Measurements from ENCODE around the gene NPBWR2.

Gene NPBWR2

DNA sequence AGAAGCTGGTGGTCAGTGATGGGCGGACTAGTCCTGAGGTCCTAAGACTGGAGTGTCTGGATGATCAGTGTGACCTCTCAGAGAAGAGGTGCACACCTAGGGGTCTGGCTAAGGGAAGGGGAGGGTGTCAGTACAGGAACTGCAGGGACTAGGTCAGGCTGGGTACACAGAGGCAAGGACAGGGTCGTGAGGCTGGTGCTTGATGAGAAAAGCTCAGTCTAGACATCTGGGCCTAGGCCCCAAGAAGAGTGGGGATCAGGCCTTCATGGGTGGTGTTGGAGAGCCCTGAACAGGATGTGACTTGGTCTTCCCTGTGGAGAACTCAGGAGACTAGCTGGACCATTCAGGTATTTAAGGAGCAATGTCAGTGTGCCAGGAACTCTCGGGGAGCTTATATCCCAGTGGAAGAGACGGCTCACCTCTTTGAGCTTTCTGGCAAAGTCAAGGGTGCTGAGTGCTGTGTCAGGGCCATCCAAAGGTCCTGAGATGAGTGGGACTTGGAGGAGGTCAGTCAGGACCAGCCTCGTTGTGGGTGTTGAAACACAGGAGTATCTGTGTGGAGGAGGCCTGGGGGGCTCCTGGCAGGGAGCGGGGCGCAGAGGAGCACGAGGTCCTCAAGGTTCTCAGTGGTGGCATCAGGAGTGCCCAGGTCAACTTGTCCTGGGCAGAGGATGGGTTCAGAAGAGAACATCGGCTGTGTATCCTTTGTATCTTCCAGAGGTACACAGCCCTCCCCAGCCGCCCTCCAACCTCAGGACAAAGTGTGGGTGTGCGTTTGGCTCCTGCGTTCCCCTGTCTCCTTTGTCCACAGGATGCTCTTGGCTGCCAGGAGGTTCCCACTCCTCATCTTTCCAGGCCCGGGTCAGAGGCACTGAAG lies 43.6 kb upstream of the NPBWR2 start:
- H3K27ac ChIP-seq (ENCODE audit: insufficient read depth, low read length, poor library complexity, severe bottlenecking) = no peak overlapping the region
- H3K4me1 ChIP-seq (ENCODE audit: control insufficient read depth, insufficient read depth, low read length, poor library complexity, severe bottlenecking) = no peaks in the 10 kb centered on the region
- H3K27me3 ChIP-seq (replicated peaks; ENCODE audit: control insufficient read depth, insufficient read depth, low read length, poor library complexity, severe bottlenecking) = no peaks in the 10 kb centered on the region
- no peaks in the 10 kb centered on the region for H3K36me3 ChIP-seq (ENCODE audit: control insufficient read depth, insufficient read depth, low read length)
- no peak overlapping the region for H3K4me3 ChIP-seq (ENCODE audit: insufficient read depth, low read depth, low read length, poor library complexity, severe bottlenecking)
- H3K9me3 ChIP-seq (ENCODE audit: control insufficient read depth, low read length) = no peaks in the 10 kb centered on the region
- no peak for DNase-seq

DNA sequence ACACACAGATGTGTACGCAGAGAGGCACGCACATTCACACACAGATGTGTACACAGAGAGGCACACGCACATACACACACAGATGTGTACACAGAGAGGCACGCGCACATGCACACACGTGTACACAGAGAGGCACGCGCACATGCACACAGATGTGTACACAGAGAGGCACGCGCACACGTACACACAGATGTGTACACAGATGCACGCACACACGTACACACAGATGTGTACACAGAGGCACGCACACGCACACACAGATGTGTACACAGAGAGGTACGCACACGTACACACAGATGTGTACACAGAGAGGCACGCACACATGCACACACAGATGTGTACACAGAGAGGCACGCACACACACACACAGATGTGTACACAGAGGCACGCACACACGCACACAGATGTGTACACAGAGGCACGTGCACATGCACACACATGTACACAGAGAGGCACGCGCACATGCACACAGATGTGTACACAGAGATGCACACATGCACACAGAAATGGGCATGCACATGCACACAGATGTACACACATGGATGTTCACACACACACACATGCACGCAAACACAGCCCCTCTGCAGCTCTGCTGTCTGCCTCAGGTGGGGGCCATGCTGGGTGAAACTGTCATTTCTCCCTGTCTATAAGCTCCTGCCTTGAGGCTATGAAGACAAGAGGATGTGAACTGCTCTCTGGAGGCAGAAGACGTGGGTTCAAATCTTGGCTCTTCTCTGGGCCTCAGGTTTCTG lies 42.6 kb upstream of the NPBWR2 start:
- H3K4me1 ChIP-seq (ENCODE audit: control insufficient read depth, insufficient read depth, low read length, poor library complexity, severe bottlenecking) = no peaks in the 10 kb centered on the region
- no peaks in the 10 kb centered on the region for H3K27me3 ChIP-seq (replicated peaks; ENCODE audit: control insufficient read depth, insufficient read depth, low read length, poor library complexity, severe bottlenecking)
- H3K36me3 ChIP-seq (ENCODE audit: control insufficient read depth, insufficient read depth, low read length) = no peaks in the 10 kb centered on the region
- peaks cover 4% of the 10 kb centered on the region for H3K9me3 ChIP-seq (ENCODE audit: control insufficient read depth, low read length)
- no peak overlapping the region for H3K27ac ChIP-seq (ENCODE audit: insufficient read depth, low read length, poor library complexity, severe bottlenecking)
- DNase-seq = no peak
- H3K4me3 ChIP-seq (ENCODE audit: insufficient read depth, low read depth, low read length, poor library complexity, severe bottlenecking) = no peak overlapping the region

DNA sequence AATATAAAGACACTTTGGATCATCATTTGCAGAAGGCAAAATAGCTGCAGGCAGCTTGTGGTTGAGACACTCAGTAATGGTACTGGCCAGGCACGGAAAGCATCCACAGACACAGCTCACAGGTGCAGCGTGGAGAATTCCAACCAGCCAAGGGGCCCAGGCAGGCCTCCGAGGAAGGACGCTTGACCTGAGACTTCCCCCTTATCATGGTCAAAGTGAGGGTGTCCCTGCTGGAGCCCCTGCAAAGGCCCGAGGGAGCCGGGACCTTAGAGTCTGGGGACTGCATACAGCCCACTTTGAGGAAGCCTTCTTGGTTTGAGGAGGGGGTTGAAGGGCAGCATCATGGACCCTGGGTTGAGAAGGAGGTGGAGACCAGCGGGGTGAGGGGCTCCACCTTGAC lies 41.8 kb upstream of the NPBWR2 start:
- Histone ChIP-seq H3K9me3 (ENCODE audit: control insufficient read depth, low read length) (peaks cover 4% of the 10 kb centered on the region), H3K4me1 (ENCODE audit: control insufficient read depth, insufficient read depth, low read length, poor library complexity, severe bottlenecking) (no peaks in the 10 kb centered on the region), H3K36me3 (ENCODE audit: control insufficient read depth, insufficient read depth, low read length) (no peaks in the 10 kb centered on the region), H3K27ac (ENCODE audit: insufficient read depth, low read length, poor library complexity, severe bottlenecking) (no peak overlapping the region), H3K4me3 (ENCODE audit: insufficient read depth, low read depth, low read length, poor library complexity, severe bottlenecking) (no peak overlapping the region), H3K27me3 (replicated peaks; ENCODE audit: control insufficient read depth, insufficient read depth, low read length, poor library complexity, severe bottlenecking) (no peaks in the 10 kb centered on the region)
- DNase-seq = no peak

DNA sequence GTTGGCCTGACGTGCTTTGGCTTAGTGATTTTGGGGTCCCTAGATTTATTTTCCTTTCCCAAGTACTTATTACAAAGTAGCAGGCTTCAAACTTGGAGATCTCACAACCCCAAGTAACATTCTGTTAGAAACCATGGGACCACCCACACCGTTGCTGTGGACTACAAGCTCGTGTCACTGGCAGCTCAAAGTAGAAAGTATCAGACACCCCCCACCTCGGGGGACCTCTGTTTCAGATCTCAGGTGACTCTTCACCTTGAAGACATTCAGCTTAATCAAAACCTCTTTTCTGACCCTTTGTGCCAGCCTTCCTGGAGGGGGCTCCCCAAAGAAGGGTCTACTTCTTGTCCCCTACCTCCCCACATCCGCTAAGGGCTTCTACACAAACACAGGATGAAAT lies 41.2 kb upstream of the NPBWR2 start:
- Histone ChIP-seq H3K27me3 (replicated peaks; ENCODE audit: control insufficient read depth, insufficient read depth, low read length, poor library complexity, severe bottlenecking) (no peaks in the 10 kb centered on the region), H3K36me3 (ENCODE audit: control insufficient read depth, insufficient read depth, low read length) (no peaks in the 10 kb centered on the region), H3K4me3 (ENCODE audit: insufficient read depth, low read depth, low read length, poor library complexity, severe bottlenecking) (no peak overlapping the region), H3K27ac (ENCODE audit: insufficient read depth, low read length, poor library complexity, severe bottlenecking) (no peak overlapping the region), H3K9me3 (ENCODE audit: control insufficient read depth, low read length) (peaks cover 4% of the 10 kb centered on the region), H3K4me1 (ENCODE audit: control insufficient read depth, insufficient read depth, low read length, poor library complexity, severe bottlenecking) (no peaks in the 10 kb centered on the region)
- no peak for DNase-seq

DNA sequence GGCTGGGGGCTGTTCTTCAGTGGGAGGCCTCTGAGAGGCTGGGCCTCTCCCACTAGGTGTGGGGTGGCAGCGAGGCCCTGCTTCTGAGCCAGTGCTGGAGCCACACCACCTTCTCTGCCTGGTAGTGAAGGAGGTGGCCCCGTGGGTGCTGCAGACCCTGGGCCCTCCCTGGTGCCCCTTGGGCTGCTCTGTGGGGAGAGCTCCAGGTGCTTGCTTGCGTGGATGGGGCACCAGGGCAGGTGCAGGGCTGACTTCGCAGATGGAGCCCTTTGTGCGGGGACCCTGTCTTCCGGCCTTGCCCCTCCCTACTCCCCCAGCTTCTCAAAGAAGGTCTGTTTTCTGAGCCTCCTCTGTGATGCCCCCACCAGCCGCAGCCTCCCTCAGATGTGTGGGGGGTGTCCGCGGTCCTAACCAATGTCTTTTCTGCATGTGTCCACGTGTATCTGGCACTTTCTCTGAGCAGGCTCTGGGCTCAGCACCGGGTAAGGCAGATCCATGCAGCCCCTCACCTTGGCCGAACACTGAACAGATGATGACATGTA lies 39.6 kb upstream of the NPBWR2 start:
- no peaks in the 10 kb centered on the region for H3K36me3 ChIP-seq (ENCODE audit: control insufficient read depth, insufficient read depth, low read length)

DNA sequence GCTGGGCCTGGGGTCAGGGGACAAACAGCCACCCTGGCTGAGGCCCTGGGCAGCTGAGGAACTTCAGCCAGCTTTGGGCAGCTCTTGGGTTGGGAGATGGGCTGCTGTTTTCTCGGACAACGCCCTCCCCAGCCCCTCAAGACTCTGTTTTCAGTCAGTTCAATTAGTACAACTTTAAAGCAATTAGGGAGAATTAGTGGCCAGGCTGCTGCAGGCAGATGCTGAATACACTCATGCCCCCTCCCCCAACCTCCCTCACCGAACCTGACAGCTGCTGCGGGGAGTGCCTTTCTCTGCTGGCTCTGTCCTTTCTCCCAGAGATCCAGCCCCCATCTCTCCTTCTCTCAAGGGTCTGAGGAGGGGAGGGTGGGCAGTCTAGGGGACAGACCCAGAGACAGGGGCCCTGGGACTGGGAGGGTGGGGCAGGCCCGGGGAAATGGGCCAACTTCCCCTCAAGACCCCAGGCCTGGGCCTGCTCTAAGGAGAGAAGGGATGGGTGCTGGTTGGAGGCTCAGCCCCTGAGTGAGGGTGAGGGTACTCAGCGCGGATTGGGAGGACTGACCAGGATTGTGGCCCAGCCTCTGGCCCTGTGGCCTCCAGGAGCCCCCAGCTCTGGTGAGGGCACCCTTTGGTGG lies 39.1 kb upstream of the NPBWR2 start:
- Histone ChIP-seq H3K36me3 (ENCODE audit: control insufficient read depth, insufficient read depth, low read length) (no peaks in the 10 kb centered on the region), H3K4me3 (ENCODE audit: insufficient read depth, low read depth, low read length, poor library complexity, severe bottlenecking) (no peak overlapping the region), H3K27me3 (replicated peaks; ENCODE audit: control insufficient read depth, insufficient read depth, low read length, poor library complexity, severe bottlenecking) (no peaks in the 10 kb centered on the region), H3K27ac (ENCODE audit: insufficient read depth, low read length, poor library complexity, severe bottlenecking) (no peak overlapping the region), H3K9me3 (ENCODE audit: control insufficient read depth, low read length) (peaks cover 4% of the 10 kb centered on the region), H3K4me1 (ENCODE audit: control insufficient read depth, insufficient read depth, low read length, poor library complexity, severe bottlenecking) (no peaks in the 10 kb centered on the region)
- no peak for DNase-seq

More for the DNA sequence above, 39.6 kb upstream of the NPBWR2 start:
- DNase-seq = no peak
- no peaks in the 10 kb centered on the region for H3K27me3 ChIP-seq (replicated peaks; ENCODE audit: control insufficient read depth, insufficient read depth, low read length, poor library complexity, severe bottlenecking)
- H3K4me3 ChIP-seq (ENCODE audit: insufficient read depth, low read depth, low read length, poor library complexity, severe bottlenecking) = no peak overlapping the region
- H3K4me1 ChIP-seq (ENCODE audit: control insufficient read depth, insufficient read depth, low read length, poor library complexity, severe bottlenecking) = no peaks in the 10 kb centered on the region
- H3K9me3 ChIP-seq (ENCODE audit: control insufficient read depth, low read length) = peaks cover 4% of the 10 kb centered on the region
- H3K27ac ChIP-seq (ENCODE audit: insufficient read depth, low read length, poor library complexity, severe bottlenecking) = no peak overlapping the region

DNA sequence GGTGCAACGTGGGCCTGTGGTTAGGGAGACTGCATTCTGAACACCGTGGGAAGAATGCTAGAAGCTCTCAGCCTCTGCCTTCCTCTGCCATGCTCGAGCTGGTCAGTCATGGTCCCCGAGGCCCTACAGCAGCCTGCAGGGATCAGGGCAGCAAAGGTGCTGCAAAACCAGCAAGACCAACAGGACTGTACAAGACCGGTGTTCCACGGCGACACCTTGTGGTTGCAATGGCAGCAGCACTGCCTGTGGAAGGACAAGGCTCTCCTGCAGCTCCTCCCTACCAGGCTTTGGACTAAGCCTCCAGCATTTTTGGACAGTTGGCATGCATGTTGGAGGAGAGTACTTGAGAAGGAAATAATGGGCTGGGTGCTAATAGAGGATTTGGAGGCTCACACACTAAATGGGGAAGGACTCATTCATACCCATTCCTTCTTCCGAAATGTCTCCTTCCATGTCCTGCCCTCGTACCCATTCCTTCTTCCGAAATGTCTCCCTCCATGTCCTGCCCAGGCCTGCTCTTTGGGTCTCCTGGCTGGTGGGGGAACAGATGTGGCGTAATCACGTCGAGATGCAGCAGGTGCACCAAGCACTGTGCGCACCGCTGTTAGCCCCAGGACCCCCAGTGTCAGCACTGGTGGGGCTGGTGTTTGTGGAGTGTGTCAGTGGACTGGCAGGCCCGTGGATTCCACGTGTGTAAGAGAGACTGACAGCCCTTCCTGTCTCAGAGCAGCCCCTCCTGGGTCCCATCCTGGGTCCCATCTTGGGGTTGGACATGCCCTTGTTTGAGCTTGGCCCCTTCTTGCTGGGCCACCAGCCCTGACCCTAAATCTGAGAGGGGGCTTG lies 38.3 kb upstream of the NPBWR2 start:
- no peak for DNase-seq
- Histone ChIP-seq H3K4me3 (ENCODE audit: insufficient read depth, low read depth, low read length, poor library complexity, severe bottlenecking) (no peak overlapping the region), H3K4me1 (ENCODE audit: control insufficient read depth, insufficient read depth, low read length, poor library complexity, severe bottlenecking) (no peaks in the 10 kb centered on the region), H3K27me3 (replicated peaks; ENCODE audit: control insufficient read depth, insufficient read depth, low read length, poor library complexity, severe bottlenecking) (no peaks in the 10 kb centered on the region), H3K36me3 (ENCODE audit: control insufficient read depth, insufficient read depth, low read length) (no peaks in the 10 kb centered on the region), H3K27ac (ENCODE audit: insufficient read depth, low read length, poor library complexity, severe bottlenecking) (no peak overlapping the region), H3K9me3 (ENCODE audit: control insufficient read depth, low read length) (peaks cover 4% of the 10 kb centered on the region)

DNA sequence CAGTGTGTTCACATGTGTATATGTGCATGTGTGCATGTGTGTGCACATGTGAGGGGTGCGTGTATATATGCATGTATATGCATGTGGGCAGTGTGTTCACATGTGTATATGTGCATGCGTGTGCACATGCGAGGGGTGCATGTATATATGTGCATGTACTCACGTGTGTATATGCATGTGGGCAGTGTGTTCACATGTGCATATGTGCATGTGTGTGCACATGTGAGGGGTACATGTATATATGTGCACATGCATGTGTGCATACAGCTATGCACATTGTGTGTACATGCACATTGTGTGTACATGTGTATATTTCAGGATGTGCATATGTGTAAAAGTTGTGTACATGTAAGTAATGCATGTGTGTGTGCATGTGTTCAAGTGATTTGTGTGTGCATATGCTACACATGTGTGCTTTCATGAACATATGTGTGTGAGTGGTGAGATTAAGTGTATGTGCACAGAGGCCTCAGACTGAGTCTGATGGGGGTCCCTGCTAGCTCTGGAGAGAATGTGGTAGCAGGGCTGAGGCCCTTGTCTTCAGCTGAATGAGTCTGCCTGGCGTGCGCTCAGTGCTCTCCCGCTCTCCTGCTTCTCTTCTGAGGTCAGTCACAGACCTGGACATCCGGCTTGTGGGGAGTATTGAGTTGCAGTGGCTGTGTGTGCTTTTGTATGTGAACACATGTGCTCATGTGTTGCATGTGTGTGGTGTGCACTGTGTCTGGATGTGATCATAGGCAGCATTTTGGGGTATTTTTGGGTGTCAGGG lies 37.0 kb upstream of the NPBWR2 start:
- peaks cover 4% of the 10 kb centered on the region for H3K9me3 ChIP-seq (ENCODE audit: control insufficient read depth, low read length)
- no peaks in the 10 kb centered on the region for H3K36me3 ChIP-seq (ENCODE audit: control insufficient read depth, insufficient read depth, low read length)
- no peaks in the 10 kb centered on the region for H3K27me3 ChIP-seq (replicated peaks; ENCODE audit: control insufficient read depth, insufficient read depth, low read length, poor library complexity, severe bottlenecking)
- H3K27ac ChIP-seq (ENCODE audit: insufficient read depth, low read length, poor library complexity, severe bottlenecking) = no peak overlapping the region
- no peak for DNase-seq
- H3K4me3 ChIP-seq (ENCODE audit: insufficient read depth, low read depth, low read length, poor library complexity, severe bottlenecking) = no peak overlapping the region
- H3K4me1 ChIP-seq (ENCODE audit: control insufficient read depth, insufficient read depth, low read length, poor library complexity, severe bottlenecking) = no peaks in the 10 kb centered on the region
